Vagina (tissue), 2 donors: ENCODE data around the gene ADAMTS12.

Experiments used
- CTCF ChIP-seq, 3 experiments: fragments of 450-650 bp in 2 of 3; fragments of 200-600 bp in 1 of 3; sonication (generic) in 1 of 3; IDR thresholded peaks; one replicate each; pipeline ENCODE4 v1.5.1; 2017 to 2019; ENCODE audit warnings: antibody characterized with exemption in 3 of 3, mild to moderate bottlenecking in 2 of 3, moderate library complexity in 2 of 3
- POLR2A ChIP-seq, 2 donors: fragments of 450-650 bp; IDR thresholded peaks; one replicate each; pipeline ENCODE4 v1.6.1; 2017; ENCODE audit warnings: antibody characterized with exemption in 2 of 2, mild to moderate bottlenecking in 2 of 2, moderate library complexity in 2 of 2
- POLR2AphosphoS5 ChIP-seq, 2 donors: sonication (generic); formaldehyde crosslinking; IDR thresholded peaks; one replicate each; pipeline ENCODE4 v1.9.0; 2017; ENCODE audit warnings: antibody characterized with exemption in 2 of 2, mild to moderate bottlenecking in 2 of 2, low read depth in 1 of 2; ENCODE audit not compliant: insufficient read depth in 1 of 2

- TF ChIP-seq POLR2A (IDR thresholded peaks at IDR 0.05) = no peak
- TF ChIP-seq CTCF (IDR thresholded peaks at IDR 0.05) = no peak
- no peak for TF ChIP-seq POLR2AphosphoS5 (IDR thresholded peaks at IDR 0.05; ENCODE audit: insufficient read depth in 1 of 2, low read depth in 1 of 2)
Measured at GRCh38 chr5:33474931-33475499, 416.8 kb downstream of the ADAMTS12 start.
